Measurements from ENCODE around the gene ASRGL1. TPM values are rescaled to one million over a fixed set of nuclear protein-coding genes. Genes with fewer than 3 reads are reported as not detected.

ASRGL1 gene
- total RNA-seq, 1 experiment from 2014 or later = 31.1 TPM

- Histone ChIP-seq H3K4me1 (ENCODE audit: insufficient read depth, low read length) (peaks cover 4% of the 10 kb centered on the region; the same call in 1 of the 2 replicates), H3K23me2 (ENCODE audit: insufficient read length, low read depth, low read length, poor library complexity, severe bottlenecking) (peaks cover 6% of the 10 kb centered on the region), H3K14ac (ENCODE audit: insufficient read depth, low read length) (no peak overlapping the region), H3K79me1 (ENCODE audit: insufficient read depth, low read depth, low read length, poor library complexity, severe bottlenecking) (no peaks in the 10 kb centered on the region), H4K20me1 (ENCODE audit: control insufficient read depth, insufficient read depth, insufficient read length) (no peaks in the 10 kb centered on the region), H3K79me2 (ENCODE audit: insufficient read depth, low read length) (no peaks in the 10 kb centered on the region), H3K27me3 (ENCODE audit: insufficient read depth, low read length) (no peaks in the 10 kb centered on the region), H4K5ac (ENCODE audit: insufficient read length, low read depth, low read length) (no peak overlapping the region), H3K23ac (ENCODE audit: insufficient read length, low read depth, low read length) (no peak overlapping the region), H3K4me2 (ENCODE audit: insufficient read depth, insufficient read length, low read length) (no peak overlapping the region), H2BK20ac (ENCODE audit: low read depth, low read length, poor library complexity, severe bottlenecking) (no peak overlapping the region), H3K9ac (ENCODE audit: extremely low read depth, insufficient read length, low read length) (no peak overlapping the region), H4K8ac (replicated peaks; ENCODE audit: insufficient read length, low read depth, low read length) (no peak overlapping the region), H2BK120ac (ENCODE audit: low read depth, low read length, poor library complexity, severe bottlenecking) (no peak overlapping the region), H2BK5ac (ENCODE audit: insufficient read length, low read length) (no peak overlapping the region), H3K4ac (ENCODE audit: low read depth, low read length) (no peak overlapping the region), H2AFZ (ENCODE audit: low read length) (no peak overlapping the region), H3K9me3 (ENCODE audit: control insufficient read depth, low read depth, low read length) (no peaks in the 10 kb centered on the region), H3K27ac (ENCODE audit: insufficient read length, low read depth, low read length) (no peak overlapping the region), H2BK15ac (ENCODE audit: low read depth, low read length) (no peak overlapping the region), H2AK5ac (ENCODE audit: insufficient read length, low read length) (no peak overlapping the region), H3K18ac (ENCODE audit: insufficient read length, low read depth, low read length) (no peak overlapping the region), H3T11ph (ENCODE audit: low read length) (no peak overlapping the region), H3K56ac (ENCODE audit: insufficient read length, low read depth, low read length) (no peak overlapping the region), H2BK12ac (ENCODE audit: insufficient read length, low read depth, low read length) (no peak overlapping the region), H4K91ac (ENCODE audit: insufficient read length, low read depth, low read length) (no peak overlapping the region)
- Mint-ChIP-seq H3K4me3 (no peak overlapping the region), H3K4me1 (peaks cover 7 to 16% of the 10 kb centered on the region in 2 experiments), H3K27ac (no peak overlapping the region), H3K36me3 (ENCODE audit: insufficient read depth in 1 of 3, low read depth in 3 of 3) (no peaks in the 10 kb centered on the region), H3K9me3 (no peaks in the 10 kb centered on the region), H3K27me3 (ENCODE audit: low read depth) (no peaks in the 10 kb centered on the region)
- DNase-seq = no peak
- TF ChIP-seq CTCF (conservative IDR thresholded peaks at IDR 0.05) = no peak
- no CpG with 5 or more reads among the region's 3 CpGs for WGBS (ENCODE audit: extremely low coverage, insufficient read length, low lambda C conversion rate)
These were observed 55.3 kb downstream of the ASRGL1 start for GRCh38 chr11:62392506-62392905.
